HL-60/S4 (cell line): ENCODE data around the gene AP5B1.

Experiments
- in situ Hi-C: fragments of 300-500 bp; cut with MboI; formaldehyde crosslinking; loops from 2 replicates; pipeline ENCODE4 v1.14.3; 2022; ENCODE audit warnings: low sequenced_read_pairs

Gene AP5B1

GRCh38 chr11:65801153-65801987, 20.6 kb upstream of the AP5B1 start:
- in situ Hi-C loops, result no loop called here

- in situ Hi-C loops, result no loop called here
Observed at GRCh38 chr11:65798882-65799281, 18.1 kb upstream of the AP5B1 start.

- in situ Hi-C loops, result no loop called here
Observed at GRCh38 chr11:65797711-65798110, 16.9 kb upstream of the AP5B1 start.

GRCh38 chr11:65796726-65797601, 16.2 kb upstream of the AP5B1 start:
- in situ Hi-C loops, result no loop called here

- in situ Hi-C loops, result no loop called here
Observed at GRCh38 chr11:65794570-65795510, 14.1 kb upstream of the AP5B1 start.

- in situ Hi-C loops, result no loop called here
Observed at GRCh38 chr11:65793625-65794400, 13.0 kb upstream of the AP5B1 start.

- in situ Hi-C loops, result no loop called here
Observed at GRCh38 chr11:65793144-65793581, 12.4 kb upstream of the AP5B1 start.

- in situ Hi-C loops, result no loop called here
Observed at GRCh38 chr11:65792456-65792855, 11.7 kb upstream of the AP5B1 start.

- in situ Hi-C loops, result no loop called here
Observed at GRCh38 chr11:65791719-65792213, 11.0 kb upstream of the AP5B1 start.

GRCh38 chr11:65790902-65791650, 10.3 kb upstream of the AP5B1 start:
- in situ Hi-C loops, result no loop called here

- in situ Hi-C loops, result no loop called here
Observed at GRCh38 chr11:65790104-65790901, 9.5 kb upstream of the AP5B1 start.

- in situ Hi-C loops, result no loop called here
Observed at GRCh38 chr11:65789230-65790103, 8.7 kb upstream of the AP5B1 start.

- in situ Hi-C loops, result no loop called here
Observed at GRCh38 chr11:65788821-65789220, 8.0 kb upstream of the AP5B1 start.

GRCh38 chr11:65787649-65788622, 7.2 kb upstream of the AP5B1 start:
- in situ Hi-C loops, result no loop called here

GRCh38 chr11:65786786-65787636, 6.2 kb upstream of the AP5B1 start, which contains the start of gene OVOL1:
Gene OVOL1, plus strand, starts transcription at chr11:65787063. Its CDS starts 311 bp downstream, at chr11:65787374.
- in situ Hi-C loops, result no loop called here
